Adipose tissue (tissue), 3 donors: ENCODE measurements around the gene PCP2. TPM values are rescaled to one million over a fixed set of nuclear protein-coding genes. Genes with fewer than 3 reads are reported as not detected.

Source experiments
- polyA plus RNA-seq, 3 donors: library from polyadenylated mRNA; stranded (reverse); fragments of 200-250 nt; gene quantifications; one replicate each; pipeline ENCODE4 v1.2.3, GENCODE V29; 2013
- donor health status: healthy with polysubstance abuse.
- donor health status: Bipolar disorder and iron deficiency.
- donor health status: healthy.

PCP2 gene
- polyA plus RNA-seq, 3 donors: 0.10 to 3.7 TPM; not detected in 1

Other genes starting within 250 kb of the PCP2 start
- 1 to 10 TPM; 4.0 to 7.8 (median 7.0) TPM for gene PEX11G, start 144.7 kb downstream of the PCP2 start, polyA plus RNA-seq
- 10 to 100 TPM; 21.4 to 62.9 (median 49.1) TPM for gene ZNF358, start 117.6 kb downstream of the PCP2 start, polyA plus RNA-seq
- 10 to 100 TPM; 12.1 to 38.2 (median 34.3) TPM for gene MCOLN1, start 111.1 kb downstream of the PCP2 start, polyA plus RNA-seq
- gene PNPLA6, start 98.0 kb downstream of the PCP2 start, polyA plus RNA-seq: 10 to 100 TPM; 18.0 to 31.3 (median 30.7) TPM
- gene CAMSAP3, start 37.9 kb downstream of the PCP2 start, polyA plus RNA-seq: 10 to 100 TPM in 1 of 3 donors, 1 to 10 TPM in 1, under 1 TPM in 1; 0.11 to 23.1 (median 2.2) TPM
- 10 to 100 TPM; 23.3 to 33.7 (median 29.4) TPM for gene XAB2, start 4.2 kb downstream of the PCP2 start, polyA plus RNA-seq
- 100 to 1,000 TPM in 1 of 3 donors, 10 to 100 TPM in 2; 39.6 to 101 (median 62.3) TPM for gene PET100, start 3.9 kb downstream of the PCP2 start, polyA plus RNA-seq
- gene STXBP2, start 3.4 kb upstream of the PCP2 start, polyA plus RNA-seq: 100 to 1,000 TPM in 1 of 3 donors, 10 to 100 TPM in 2; 43.6 to 114 (median 83.1) TPM
- 10 to 100 TPM in 2 of 3 donors, 1 to 10 TPM in 1; 5.0 to 20.0 (median 15.1) TPM for gene RETN, start 35.3 kb upstream of the PCP2 start, polyA plus RNA-seq
- 10 to 100 TPM in 2 of 3 donors, under 1 TPM in 1; 0.76 to 36.0 (median 20.8) TPM for gene MCEMP1, start 43.4 kb upstream of the PCP2 start, polyA plus RNA-seq
- gene TRAPPC5, start 47.1 kb upstream of the PCP2 start, polyA plus RNA-seq: 100 to 1,000 TPM in 1 of 3 donors, 10 to 100 TPM in 2; 58.0 to 146 (median 75.1) TPM
- under 1 TPM; 0.22 to 0.39 (median 0.38) TPM for gene FCER2, start 68.4 kb upstream of the PCP2 start, polyA plus RNA-seq
- 10 to 100 TPM in 1 of 3 donors, 1 to 10 TPM in 2; 2.7 to 21.5 (median 7.2) TPM for gene CLEC4G, start 98.4 kb upstream of the PCP2 start, polyA plus RNA-seq
- 10 to 100 TPM in 2 of 3 donors, 1 to 10 TPM in 1; 1.3 to 12.8 (median 12.7) TPM for gene CD209, start 113.8 kb upstream of the PCP2 start, polyA plus RNA-seq
- 1 to 10 TPM in 1 of 3 donors, under 1 TPM in 1, not detected in 1; 0.16 to 3.7 TPM for gene CLEC4M, start 129.5 kb upstream of the PCP2 start, polyA plus RNA-seq
- gene EVI5L, start 196.5 kb upstream of the PCP2 start, polyA plus RNA-seq: 10 to 100 TPM in 1 of 3 donors, 1 to 10 TPM in 2; 3.9 to 10.2 (median 8.4) TPM
- under 1 TPM in 2 of 3 donors, not detected in 1; 0.04 to 0.78 TPM for gene PRR36, start 240.7 kb upstream of the PCP2 start, polyA plus RNA-seq